HG03521 (cell line): ENCODE data around the gene LIPJ.
A peak's percentile ranks its signal among the peaks of the same experiment; 100 is the strongest.

Experiments used
- ATAC-seq: cut with Tn5 transposase; IDR thresholded peaks from one replicate; pipeline ENCODE4 v1.9.1; 2021; ENCODE audit warnings: mild to moderate bottlenecking, moderate library complexity; ENCODE audit not compliant: unreplicated experiment

Gene LIPJ

GRCh38 chr10:88586462-88586861 lies at the start of gene LIPJ:
LIPJ (plus strand) TSS chr10:88586762; CDS start chr10:88590688, 3,926 bp downstream.
- ATAC-seq = no peak

- ATAC-seq = no peak
These were observed 49.2 kb upstream of the LIPJ start for GRCh38 chr10:88537322-88537721.

GRCh38 chr10:88538048-88538447 lies 48.5 kb upstream of the LIPJ start:
- no peak for ATAC-seq

- no peak for ATAC-seq
These were observed 46.2 kb upstream of the LIPJ start for GRCh38 chr10:88540351-88540750.

GRCh38 chr10:88541116-88541626 lies 45.4 kb upstream of the LIPJ start:
- no peak for ATAC-seq

GRCh38 chr10:88542522-88542921 lies 44.0 kb upstream of the LIPJ start:
- no peak for ATAC-seq

GRCh38 chr10:88544140-88544870 lies 42.3 kb upstream of the LIPJ start:
- ATAC-seq = no peak

GRCh38 chr10:88545359-88545758 lies 41.2 kb upstream of the LIPJ start:
- no peak for ATAC-seq

GRCh38 chr10:88546497-88546896 lies 40.1 kb upstream of the LIPJ start:
- ATAC-seq = no peak

GRCh38 chr10:88551246-88551645 lies 35.3 kb upstream of the LIPJ start:
- no peak for ATAC-seq

GRCh38 chr10:88553116-88553752 lies 33.3 kb upstream of the LIPJ start:
- ATAC-seq = peak; percentile 73

- no peak for ATAC-seq
These were observed 31.2 kb upstream of the LIPJ start for GRCh38 chr10:88555190-88555908.

GRCh38 chr10:88557256-88557655 lies 29.3 kb upstream of the LIPJ start:
- ATAC-seq = no peak

- no peak for ATAC-seq
These were observed 28.9 kb upstream of the LIPJ start for GRCh38 chr10:88557658-88558057.

GRCh38 chr10:88562152-88562551 lies 24.4 kb upstream of the LIPJ start:
- ATAC-seq = no peak

- ATAC-seq = no peak
These were observed 21.5 kb upstream of the LIPJ start for GRCh38 chr10:88565072-88565471.

- no peak for ATAC-seq
These were observed 4.2 kb upstream of the LIPJ start for GRCh38 chr10:88582411-88582805.

- ATAC-seq = peak; percentile 75
These were observed 3.6 kb upstream of the LIPJ start, which contains the start of gene RNLS for GRCh38 chr10:88582806-88583583. RNLS (minus strand) TSS chr10:88583318.

- ATAC-seq = no peak
These were observed 3.0 kb upstream of the LIPJ start for GRCh38 chr10:88583584-88583957.

GRCh38 chr10:88592381-88592780 lies 5.8 kb downstream of the LIPJ start:
- no peak for ATAC-seq

- ATAC-seq = no peak
These were observed 6.3 kb downstream of the LIPJ start for GRCh38 chr10:88592906-88593305.
